GM18505 (cell line): ENCODE data around the gene STPG4.
"Not testable (repeated sequence)": the region's sequence is repeated elsewhere in the genome, so short reads cannot be mapped to it uniquely, and the experiment has no call there.

Source experiments
- ATAC-seq: cut with Tn5 transposase; IDR thresholded peaks from one replicate; pipeline ENCODE4 v1.9.1; 2021; ENCODE audit not compliant: unreplicated experiment
- POLR2A ChIP-seq: IDR thresholded peaks from 4 replicates; pipeline ENCODE4 v1.6.1; 2011; ENCODE audit warnings: borderline replicate concordance; ENCODE audit not compliant: insufficient read depth, insufficient read length; ENCODE audit errors: extremely low read depth

STPG4 gene

DNA sequence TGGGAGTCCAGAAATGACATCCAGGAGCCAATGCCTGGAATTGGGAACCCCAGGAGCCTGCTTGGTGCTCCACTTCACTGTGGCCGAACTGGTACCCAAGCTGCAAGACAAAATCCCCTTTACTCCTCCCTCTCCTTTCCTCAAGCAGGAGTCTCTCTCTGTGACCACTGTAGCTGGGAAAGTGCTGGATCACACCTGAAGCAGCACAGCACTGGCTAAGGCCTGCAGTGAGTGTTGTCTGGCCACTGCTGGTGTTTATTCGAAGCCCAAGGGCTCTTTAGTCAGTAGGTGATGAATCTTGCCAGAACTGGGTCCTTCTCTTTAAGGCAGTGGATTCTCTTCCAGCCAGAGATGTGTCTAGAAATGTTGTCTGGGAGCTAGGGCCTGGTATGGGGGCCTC is 26.4 kb downstream of the STPG4 start:
- no peak for TF ChIP-seq POLR2A
- ATAC-seq: no peak

DNA sequence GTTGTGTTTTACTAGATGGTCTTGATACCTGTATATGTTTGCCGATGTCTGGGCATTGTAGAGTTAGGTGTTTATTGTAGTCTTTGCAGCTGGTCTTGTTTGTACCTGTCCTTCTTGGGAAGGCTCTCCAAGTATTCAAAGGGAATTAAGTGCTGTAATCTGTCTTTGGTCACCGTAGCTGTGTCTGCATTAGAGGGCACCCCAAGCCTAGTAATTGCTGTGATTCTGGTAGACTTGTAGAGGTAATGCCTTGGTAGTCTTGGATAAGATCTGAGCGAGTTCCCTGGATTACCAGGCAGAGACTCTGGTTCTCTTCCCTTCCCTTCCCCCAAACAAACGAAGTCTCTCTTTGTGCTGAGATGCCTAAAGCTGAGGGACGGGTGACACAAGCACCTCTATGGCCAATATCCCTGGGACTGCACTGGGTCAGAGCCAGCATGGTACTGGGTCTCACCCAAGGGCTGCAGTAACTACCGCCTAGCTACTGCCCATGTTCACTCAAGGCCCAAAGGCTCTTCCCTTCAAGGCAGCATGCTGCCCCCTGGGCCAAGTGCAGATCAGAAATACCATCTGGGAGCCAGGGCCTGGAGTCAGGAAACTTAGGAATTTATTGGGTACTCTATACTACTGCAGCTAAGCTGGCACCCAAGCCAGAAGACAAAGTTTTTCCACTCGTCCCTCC is 27.1 kb downstream of the STPG4 start:
- no peak for TF ChIP-seq POLR2A
- no peak for ATAC-seq

DNA sequence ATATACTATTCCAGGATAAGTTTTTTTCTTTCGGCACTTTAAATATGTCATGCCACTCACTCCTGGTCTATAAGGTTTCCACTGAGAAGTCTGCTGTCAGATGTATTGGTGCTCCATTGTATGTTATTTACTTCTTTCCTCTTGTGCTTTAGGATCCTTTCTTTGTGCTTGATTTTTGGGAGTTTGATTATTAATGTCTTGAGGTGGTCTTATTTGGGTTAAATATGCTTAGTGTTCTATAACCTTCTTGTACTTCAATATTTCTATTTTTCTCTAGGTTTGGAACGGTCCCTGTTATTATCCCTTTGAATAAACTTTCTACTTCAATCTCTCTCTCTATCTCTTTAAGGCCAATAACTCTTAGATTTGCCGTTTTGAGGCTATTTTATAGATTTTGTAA is 28.3 kb downstream of the STPG4 start:
- ATAC-seq: no peak
- no peak for TF ChIP-seq POLR2A

DNA sequence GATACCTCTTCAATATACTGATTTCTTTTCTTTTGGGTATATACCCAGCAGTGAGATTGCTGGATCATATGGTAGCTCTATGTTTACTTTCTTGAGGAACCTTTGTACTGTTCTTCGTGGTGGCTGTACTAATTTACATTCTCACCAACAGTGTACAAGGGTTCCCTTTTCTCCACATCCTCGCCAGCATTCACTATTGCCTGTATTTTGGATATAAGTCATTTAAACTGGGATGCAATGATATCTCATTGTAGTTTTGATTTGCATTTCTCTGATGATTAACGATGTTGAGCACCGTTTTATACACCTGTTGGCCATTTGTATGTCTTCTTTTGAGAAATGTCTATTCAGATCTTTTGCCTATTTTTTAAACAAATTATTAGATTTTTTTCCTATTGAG is 30.4 kb downstream of the STPG4 start:
- not testable (repeated sequence) for ATAC-seq

DNA sequence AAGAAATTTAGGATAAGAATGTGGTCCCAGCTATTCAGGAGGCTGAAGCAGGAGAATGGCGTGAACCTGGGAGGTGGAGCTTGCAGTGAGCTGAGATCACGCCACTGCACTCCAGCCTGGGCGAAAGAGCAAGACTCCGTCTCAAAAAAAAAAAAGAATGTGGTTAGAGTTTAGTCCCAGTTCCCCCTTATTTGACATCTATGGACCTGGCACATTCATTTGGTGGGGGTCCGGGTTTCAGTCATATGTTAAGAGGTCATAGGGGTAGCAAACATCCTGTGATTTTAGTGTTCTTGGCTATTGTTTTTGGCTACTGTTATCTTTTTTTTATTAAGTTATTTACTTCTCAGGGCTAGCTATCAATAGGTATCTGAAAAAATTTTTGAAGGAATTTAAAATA is 34.7 kb downstream of the STPG4 start:
- ATAC-seq: not testable (repeated sequence)

DNA sequence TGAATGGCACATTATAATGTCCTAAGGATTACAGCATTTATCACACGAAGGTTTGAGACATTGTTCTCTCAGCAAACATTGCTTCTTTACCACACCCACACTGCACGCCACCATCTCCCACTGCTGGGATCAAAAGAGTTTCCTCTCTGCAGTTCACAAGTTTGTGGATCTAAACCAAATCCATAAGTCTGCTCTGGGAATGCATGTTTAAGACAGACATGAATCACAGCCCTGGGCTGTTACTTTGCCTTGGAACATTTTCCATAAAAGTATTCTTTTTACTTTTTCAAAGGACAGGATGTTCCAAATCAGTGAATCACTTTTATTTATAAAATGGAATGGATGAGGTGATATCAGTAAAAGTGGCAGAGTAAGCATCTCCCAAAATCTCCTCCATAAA is 36.1 kb downstream of the STPG4 start:
- no peak for ATAC-seq
- no peak for TF ChIP-seq POLR2A

DNA sequence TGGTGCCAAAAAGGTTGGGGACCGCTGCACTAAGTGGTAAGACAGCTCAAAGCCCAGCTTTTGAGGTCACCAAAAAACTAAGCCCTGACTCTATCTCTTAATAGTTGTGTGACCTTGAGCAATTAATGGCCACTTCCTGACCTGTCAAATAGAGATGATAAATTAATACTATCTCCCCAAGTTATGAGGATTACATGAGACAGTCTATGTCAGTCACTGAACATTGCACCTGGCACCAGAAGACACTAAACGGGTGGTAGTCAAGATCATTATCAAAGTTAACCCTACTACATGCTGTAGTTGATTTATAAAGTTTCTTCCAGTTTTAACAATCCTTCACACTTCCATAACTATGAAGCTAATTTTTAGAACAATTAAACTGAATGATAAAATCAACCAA is 36.5 kb downstream of the STPG4 start:
- no peak for ATAC-seq
- no peak for TF ChIP-seq POLR2A

DNA sequence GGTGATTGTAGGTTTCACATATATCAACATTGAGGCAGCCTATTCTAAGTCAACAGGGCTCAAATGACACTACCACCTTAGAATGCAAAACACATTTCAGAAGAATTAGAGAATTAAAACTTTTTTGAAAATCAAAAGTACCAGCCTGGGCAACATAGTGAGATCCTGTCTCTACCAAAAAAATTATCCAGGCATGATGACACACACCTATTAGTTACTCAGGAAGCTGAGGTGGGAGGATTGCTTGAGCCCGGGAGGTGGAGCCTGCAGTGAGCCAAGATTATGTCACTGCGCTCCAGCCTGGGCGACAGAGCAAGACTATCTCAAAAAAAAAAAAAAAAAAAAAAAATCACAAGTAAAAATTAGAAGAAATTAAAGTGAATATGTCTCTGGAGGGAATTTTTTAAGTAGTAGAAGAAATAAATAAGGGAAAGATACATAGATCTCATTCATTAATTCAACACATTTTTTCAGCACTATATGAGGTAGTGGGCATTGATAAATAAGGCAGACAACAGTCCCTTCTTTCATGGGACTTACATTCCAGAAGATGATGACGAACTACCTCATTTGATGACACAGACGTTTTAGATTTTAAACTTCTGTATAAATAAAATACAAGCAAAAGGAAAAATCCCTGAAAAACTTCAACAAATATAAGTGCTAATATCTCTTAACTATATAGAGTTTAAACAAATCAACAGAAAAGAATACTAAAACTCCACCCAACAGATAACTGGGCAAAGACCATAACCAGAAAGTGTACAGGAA is 42.3 kb downstream of the STPG4 start:
- ATAC-seq: no peak
- no peak for TF ChIP-seq POLR2A

DNA sequence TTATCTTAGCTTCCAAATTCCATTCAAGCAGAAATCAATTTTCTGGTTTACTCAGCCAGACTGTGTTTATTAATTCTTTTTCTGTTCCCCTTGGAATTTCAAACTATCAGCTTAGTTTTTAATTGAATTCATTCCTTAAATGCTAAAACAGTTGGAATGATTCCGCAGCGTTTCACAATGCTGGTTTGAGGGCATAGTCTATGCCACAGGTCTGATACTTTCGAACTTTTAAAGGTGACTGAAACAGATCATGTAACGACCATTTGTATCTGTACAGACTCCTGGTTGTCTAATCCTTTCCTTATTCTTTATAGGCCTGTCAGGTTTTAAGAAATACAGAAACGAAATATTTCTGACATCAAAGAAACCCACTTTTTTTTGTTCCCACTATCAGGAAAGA is 45.4 kb downstream of the STPG4 start:
- no peak for TF ChIP-seq POLR2A
- no peak for ATAC-seq

DNA sequence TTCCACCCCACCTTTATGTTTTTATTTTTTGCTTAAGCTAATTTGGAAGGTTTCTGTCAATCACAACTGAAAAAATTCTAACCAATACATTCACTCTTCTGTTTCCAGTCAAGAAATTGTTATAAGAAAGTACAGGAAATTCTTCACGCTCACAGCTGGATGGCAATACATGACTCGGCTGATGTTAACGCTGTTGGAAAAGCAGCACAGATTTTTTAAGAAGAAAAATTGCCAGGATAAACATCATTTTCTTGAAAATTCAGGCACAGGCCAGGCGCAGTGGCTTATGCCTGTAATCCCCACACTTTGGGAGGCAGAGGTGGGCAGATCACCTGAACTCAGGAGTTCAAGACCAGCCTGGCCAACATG is 46.1 kb downstream of the STPG4 start:
- TF ChIP-seq POLR2A: no peak
- ATAC-seq: no peak

DNA sequence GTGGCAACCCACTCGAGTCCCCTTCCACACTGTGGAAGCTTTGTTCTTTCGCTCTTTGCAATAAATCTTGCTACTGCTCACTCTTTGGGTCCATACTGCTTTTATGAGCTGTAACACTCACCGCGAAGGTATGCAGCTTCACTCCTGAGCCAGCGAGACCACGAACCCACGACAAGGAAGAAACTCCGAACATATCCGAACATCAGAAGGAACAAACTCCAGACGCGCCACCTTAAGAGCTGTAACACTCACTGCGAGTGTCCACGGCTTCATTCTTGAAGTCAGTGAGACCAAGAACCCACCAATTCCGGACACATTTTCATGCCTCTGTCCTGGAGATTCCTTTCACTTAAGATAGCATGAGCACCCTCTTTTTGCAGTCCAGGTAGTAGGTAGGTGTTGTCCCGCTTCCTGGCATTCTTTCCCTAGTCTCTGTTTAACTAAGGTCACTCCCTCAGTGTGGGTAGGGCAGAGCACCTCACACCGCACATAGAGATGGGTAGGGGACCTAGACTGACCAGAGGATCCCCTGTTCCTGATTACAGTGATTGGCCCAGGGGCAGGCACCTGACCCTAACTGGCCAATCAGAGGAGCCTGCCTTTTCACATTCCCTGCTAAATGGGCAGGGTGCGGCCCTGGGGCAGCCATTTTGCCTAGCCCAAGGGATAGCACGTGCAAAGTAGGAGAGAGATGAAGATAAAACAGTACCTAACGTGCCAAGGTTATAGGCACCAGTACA is 46.7 kb downstream of the STPG4 start:
- not testable (repeated sequence) for ATAC-seq

DNA sequence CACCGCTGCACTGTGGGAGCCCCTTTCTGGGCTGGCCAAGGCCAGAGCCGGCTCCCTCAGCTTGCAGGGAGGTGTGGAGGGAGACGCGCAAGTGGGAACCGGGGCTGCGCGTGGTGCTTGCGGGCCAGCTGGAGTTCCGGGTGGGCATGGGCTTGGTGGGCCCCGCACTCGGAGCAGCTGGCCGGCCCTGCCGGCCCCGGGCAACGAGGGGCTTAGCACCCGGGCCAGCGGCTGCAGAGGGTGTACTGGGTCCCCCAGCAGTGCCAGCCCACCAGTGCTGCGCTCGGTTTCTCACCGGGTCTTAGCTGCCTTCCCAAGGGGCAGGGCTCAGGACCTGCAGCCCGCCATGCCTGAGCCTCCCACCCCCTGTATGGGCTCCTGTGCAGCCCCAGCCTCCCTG is 47.9 kb downstream of the STPG4 start:
- ATAC-seq: not testable (repeated sequence)

DNA sequence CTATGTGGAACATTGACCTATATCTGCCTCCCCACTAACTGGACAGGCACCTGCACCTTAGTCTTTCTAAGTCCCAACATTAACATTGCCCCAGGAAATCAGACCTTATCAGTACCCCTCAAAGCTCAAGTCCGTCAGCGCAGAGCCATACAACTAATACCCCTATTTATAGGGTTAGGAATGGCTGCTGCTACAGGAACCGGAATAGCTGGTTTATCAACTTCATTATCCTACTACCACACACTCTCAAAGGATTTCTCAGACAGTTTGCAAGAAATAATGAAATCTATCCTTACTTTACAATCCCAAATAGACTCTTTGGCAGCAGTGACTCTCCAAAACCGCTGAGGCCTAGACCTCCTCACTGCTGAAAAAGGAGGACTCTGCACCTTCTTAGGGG is 48.9 kb downstream of the STPG4 start:
- ATAC-seq: not testable (repeated sequence)

DNA sequence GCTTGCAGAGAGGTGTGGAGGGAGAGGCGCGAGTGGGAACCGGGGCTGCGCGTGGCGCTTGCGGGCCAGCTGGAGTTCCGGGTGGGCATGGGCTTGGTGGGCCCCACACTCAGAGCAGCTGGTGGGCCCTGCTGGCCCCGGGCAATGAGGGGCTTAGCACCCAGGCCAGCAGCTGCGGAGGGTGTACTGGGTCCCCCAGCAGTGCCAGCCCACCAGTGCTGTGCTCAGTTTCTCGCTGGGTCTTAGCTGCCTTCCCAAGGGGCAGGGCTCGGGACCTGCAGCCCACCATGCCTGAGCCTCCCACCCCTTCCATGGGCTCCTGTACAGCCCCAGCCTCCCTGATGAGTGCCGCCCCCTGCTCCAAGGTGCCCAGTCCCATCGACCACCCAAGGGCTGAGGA is 55.4 kb downstream of the STPG4 start:
- not testable (repeated sequence) for ATAC-seq

DNA sequence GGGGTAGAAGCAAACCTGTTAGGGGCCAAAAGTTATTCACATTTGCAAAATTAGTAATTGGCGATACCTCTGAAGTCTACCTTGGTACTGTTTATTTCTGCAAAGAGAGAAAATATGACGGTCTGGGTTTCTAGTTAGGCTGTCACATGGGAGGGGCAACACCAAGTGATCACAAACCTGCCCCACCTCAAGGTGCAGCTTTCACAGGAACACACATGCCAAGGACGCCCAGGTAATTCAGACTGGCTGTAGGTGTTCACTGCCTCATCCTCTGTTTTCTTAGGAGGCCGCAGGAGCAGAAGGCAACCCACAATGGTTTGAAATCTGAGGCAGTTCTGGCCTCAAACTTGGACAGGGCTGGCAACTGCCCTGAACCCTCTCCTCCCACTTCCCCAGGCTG is 56.2 kb downstream of the STPG4 start:
- no peak for TF ChIP-seq POLR2A
- no peak for ATAC-seq

DNA sequence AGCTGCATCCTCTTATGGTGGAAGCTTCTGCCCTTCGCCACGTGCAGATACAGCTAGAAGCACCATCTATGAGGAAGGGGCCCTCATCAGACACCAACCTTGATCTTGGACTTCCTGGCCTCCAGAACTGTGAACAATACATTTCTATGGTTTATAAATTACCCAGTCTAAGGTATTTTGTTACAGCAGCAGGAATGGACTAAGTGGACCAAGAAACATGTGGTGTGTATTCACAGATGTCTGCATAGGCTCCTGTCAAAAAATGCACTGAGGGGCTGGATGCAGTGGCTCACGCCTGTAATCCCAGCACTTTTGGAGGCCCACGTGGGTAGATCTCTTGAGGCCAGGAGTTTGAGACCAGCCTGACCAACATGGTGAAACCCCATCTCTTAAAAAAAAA is 57.5 kb downstream of the STPG4 start:
- TF ChIP-seq POLR2A: no peak
- no peak for ATAC-seq
